Suprapubic skin (tissue), 3 donors: ENCODE data around the gene DKKL1.

Experiments used
- CTCF ChIP-seq, 2 donors: fragments of 200-600 bp in 1 of 2; fragments of 450-650 bp in 1 of 2; sonication (generic) in 1 of 2; IDR thresholded peaks; one replicate each; pipeline ENCODE4 v1.5.1; 2016 to 2019; ENCODE audit warnings: antibody characterized with exemption in 2 of 2, mild to moderate bottlenecking in 1 of 2, moderate library complexity in 1 of 2
- POLR2A ChIP-seq, 2 donors: fragments of 450-650 bp; IDR thresholded peaks; one replicate each; pipeline ENCODE4 v1.6.1; 2017; ENCODE audit warnings: antibody characterized with exemption in 2 of 2, mild to moderate bottlenecking in 2 of 2, moderate library complexity in 2 of 2

GRCh38 chr19:49423071-49423984 is 59.7 kb downstream of the DKKL1 start, which contains the start of gene PTH2:
- no peak for TF ChIP-seq CTCF (IDR thresholded peaks at IDR 0.05)
- TF ChIP-seq POLR2A (IDR thresholded peaks at IDR 0.05), result no peak
